PC-9 (cell line): ENCODE data around the gene MED4.

ENCODE experiments used
- CTCF ChIP-seq: fragments of 200-600 bp; sonication (generic); conservative IDR thresholded peaks from 2 replicates; pipeline ENCODE4 v1.6.1; 2017; ENCODE audit warnings: mixed run types, antibody characterized with exemption, mild to moderate bottlenecking, moderate library complexity
- EZH2 ChIP-seq: fragments of 200-600 bp; sonication (generic); IDR thresholded peaks from 2 replicates; pipeline ENCODE4 v1.8.0; 2017; ENCODE audit warnings: antibody characterized with exemption, low read depth

- TF ChIP-seq CTCF (no peak), EZH2 (no peak)
These were observed 26.8 kb upstream of the MED4 start for GRCh38 chr13:48121733-48122132.
